Measurements from ENCODE around the gene EIF5AL1. TPM values are rescaled to one million over a fixed set of nuclear protein-coding genes. Genes with fewer than 3 reads are reported as not detected.

Gene EIF5AL1
- total RNA-seq, 2 experiments from 2014 or later, result 1.0 to 1.1 TPM

DNA sequence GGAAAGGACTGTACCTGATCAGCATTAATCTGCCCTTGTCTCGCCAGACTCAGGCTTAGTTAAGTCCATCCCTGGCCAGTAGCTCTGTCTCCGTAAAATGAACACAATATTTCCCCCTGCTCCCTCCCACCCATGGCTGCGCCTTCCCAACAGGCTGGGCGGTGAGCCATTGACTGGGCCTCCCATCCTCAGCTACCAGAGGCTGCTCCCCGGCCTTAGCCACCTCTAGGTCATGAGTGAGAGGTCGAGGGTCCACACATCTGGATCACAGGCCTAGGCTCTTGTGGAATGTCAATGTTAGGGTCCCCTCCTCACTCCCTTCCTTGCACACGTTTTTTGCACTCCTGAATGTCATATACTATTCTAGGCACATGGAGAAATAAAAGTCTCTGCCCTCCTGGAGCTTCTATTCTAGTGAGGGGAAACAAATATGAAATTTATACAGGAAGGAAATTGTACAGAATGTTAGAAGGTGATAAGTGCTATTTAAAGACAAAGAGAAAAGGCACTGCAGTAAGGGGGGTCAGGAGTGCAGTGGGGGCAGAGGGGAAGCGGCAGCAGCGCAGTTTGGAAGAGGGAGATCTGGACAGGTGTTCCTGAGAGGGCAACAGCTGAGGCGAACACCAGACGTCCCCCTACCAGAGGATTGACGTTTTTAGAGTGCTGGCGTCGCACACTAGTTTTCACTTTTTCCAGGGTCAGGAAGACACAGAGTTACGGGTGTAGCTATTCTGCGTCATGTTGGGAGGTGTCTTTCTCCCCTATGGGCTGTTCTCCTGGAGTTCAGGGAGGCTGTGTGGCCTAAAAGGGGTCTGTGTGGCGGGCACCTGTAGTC, 17.2 kb upstream of the EIF5AL1 start:
- Mint-ChIP-seq H3K9me3 (no peaks in the 10 kb centered on the region), H3K4me3 (no peak overlapping the region), H3K4me1 (ENCODE audit: low read depth) (no peaks in the 10 kb centered on the region), H3K27me3 (peaks cover 6% of the 10 kb centered on the region), H3K27ac (no peak overlapping the region), H3K36me3 (ENCODE audit: low read depth) (no peaks in the 10 kb centered on the region)
- ATAC-seq (no peak), DNase-seq (no peak)
- intact Hi-C loops (cut with micrococcal nuclease), result no loop called here
- ChIA-PET CTCF (interaction anchor here (1.1 to 1.8 kb wide), 3 partner anchors 27 to 121 kb away, joined by 3 to 7 read pairs (median 6); no protein-coding TSS in a partner anchor), POLR2A (no interaction called here)
- no peak for TF ChIP-seq CTCF (IDR thresholded peaks at IDR 0.05)

GRCh38 chr10:79495791-79496190, 16.5 kb upstream of the EIF5AL1 start:
- H3K4me3 Mint-ChIP-seq, result no peak overlapping the region
- H3K36me3 Mint-ChIP-seq (ENCODE audit: low read depth), result no peaks in the 10 kb centered on the region
- intact Hi-C loops (cut with micrococcal nuclease), result no loop called here
- no peaks in the 10 kb centered on the region for H3K9me3 Mint-ChIP-seq
- H3K27me3 Mint-ChIP-seq, result peaks cover 6% of the 10 kb centered on the region
- no peak for ATAC-seq
- H3K27ac Mint-ChIP-seq, result no peak overlapping the region
- no peak for DNase-seq
- POLR2A ChIA-PET, result no interaction called here
- CTCF ChIA-PET, result interaction anchor here (1.1 to 1.7 kb wide), 3 partner anchors 11 to 121 kb away, joined by 3 to 7 read pairs (median 6); no protein-coding TSS in a partner anchor
- TF ChIP-seq CTCF (IDR thresholded peaks at IDR 0.05), result no peak
- H3K4me1 Mint-ChIP-seq (ENCODE audit: low read depth), result no peaks in the 10 kb centered on the region

DNA sequence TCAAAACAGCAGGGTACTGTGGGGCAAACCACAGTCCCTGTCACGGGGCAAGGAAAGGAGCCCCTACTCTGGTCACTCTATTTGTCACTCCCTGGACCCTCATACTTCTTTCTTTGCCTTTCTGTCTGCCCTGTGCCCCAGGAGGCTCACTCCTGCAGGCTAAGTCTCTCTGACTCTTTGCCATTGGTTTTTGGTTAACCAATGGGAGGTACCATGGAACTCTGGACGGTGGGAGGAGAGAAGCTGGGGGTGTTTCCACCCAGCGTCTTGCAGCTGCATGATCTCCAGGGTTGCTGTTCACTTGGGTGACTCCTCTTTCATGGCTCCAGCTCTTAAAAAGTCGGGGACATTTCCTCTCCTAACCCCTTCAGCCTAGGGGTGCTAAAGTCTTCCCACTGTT, 15.4 kb upstream of the EIF5AL1 start:
- no peak for DNase-seq
- H3K27ac Mint-ChIP-seq, result no peak overlapping the region
- no peaks in the 10 kb centered on the region for H3K4me1 Mint-ChIP-seq (ENCODE audit: low read depth)
- intact Hi-C loops (cut with micrococcal nuclease), result no loop called here
- no peaks in the 10 kb centered on the region for H3K9me3 Mint-ChIP-seq
- CTCF ChIA-PET, result interaction anchor here (0.9 to 1.8 kb wide), 3 partner anchors 10 to 123 kb away, joined by 3 to 6 read pairs (median 5); no protein-coding TSS in a partner anchor
- no peak for TF ChIP-seq CTCF (IDR thresholded peaks at IDR 0.05)
- no peaks in the 10 kb centered on the region for H3K36me3 Mint-ChIP-seq (ENCODE audit: low read depth)
- peaks cover 6% of the 10 kb centered on the region for H3K27me3 Mint-ChIP-seq
- POLR2A ChIA-PET, result no interaction called here
- no peak overlapping the region for H3K4me3 Mint-ChIP-seq
- ATAC-seq, result no peak

GRCh38 chr10:79498291-79498829, 14.0 kb upstream of the EIF5AL1 start:
- no peaks in the 10 kb centered on the region for H3K9me3 Mint-ChIP-seq
- ChIA-PET POLR2A (no interaction called here), CTCF (interaction anchor here (0.9 to 1.8 kb wide), 2 partner anchors 36 to 124 kb away, joined by 3 to 5 read pairs; no protein-coding TSS in a partner anchor)
- peaks cover 6% of the 10 kb centered on the region for H3K27me3 Mint-ChIP-seq
- H3K4me3 Mint-ChIP-seq, result no peak overlapping the region
- no peaks in the 10 kb centered on the region for H3K36me3 Mint-ChIP-seq (ENCODE audit: low read depth)
- no peak for DNase-seq
- intact Hi-C loops (cut with micrococcal nuclease), result no loop called here
- ATAC-seq, result no peak
- no peaks in the 10 kb centered on the region for H3K4me1 Mint-ChIP-seq (ENCODE audit: low read depth)
- no peak overlapping the region for H3K27ac Mint-ChIP-seq
- TF ChIP-seq CTCF (IDR thresholded peaks at IDR 0.05), result no peak
